HepG2 (cell line): ENCODE results near the gene RBM5. TPM values are rescaled to one million over a fixed set of nuclear protein-coding genes. Genes with fewer than 3 reads are reported as not detected.

Experiments used
- ATAC-seq: fragments of 200-7000 bp; cut with Tn5 transposase; 3 replicates; pipeline ENCODE4 v1.9.1; 2020; ENCODE audit warnings: mild to moderate bottlenecking, moderate library complexity
- BruUV-seq: library from RNA; stranded (reverse); fragments of 400-500 nt; replicated peaks from 2 replicates; lab custom pipeline; 2021; lab: Mats Ljungman, UMichigan
- CTCF ChIA-PET: fragments of 300-600 bp; formaldehyde crosslinking; extraction: SDS; loops from one replicate; lab custom pipeline; 2021; ENCODE audit warnings: low total read pairs, inconsistent platforms, low intra/inter-chr PET ratio; lab: Yijun Ruan, JAX
- POLR2A ChIA-PET: fragments of 350-600 bp; sonication (Branson Sonifier 250); formaldehyde crosslinking; loops from one replicate; lab custom pipeline; 2020; ENCODE audit warnings: antibody characterized with exemption, inconsistent platforms; lab: Yijun Ruan, JAX
- DNase-seq: peaks from one replicate; pipeline ENCODE4 v3.0.0-alpha.2; 2015; ENCODE audit warnings: low spot score
- FAIRE-seq: peaks from 3 replicates; lab custom pipeline; 2011; peaks lifted over from hg19 to GRCh38; lab: Jason Lieb, UNC
- H2AFZ ChIP-seq: one replicate; pipeline ENCODE4 v1.6.1; 2011; ENCODE audit warnings: low read length, inconsistent platforms
- H3K27ac ChIP-seq: fragments of 300-600 bp; 3 replicates; pipeline ENCODE4 v1.8.0; 2011; ENCODE audit warnings: mixed run types, mild to moderate bottlenecking, mixed read lengths, low read length, inconsistent platforms; ENCODE audit not compliant: insufficient read depth; ENCODE audit errors: extremely low read length
- H3K27me3 ChIP-seq, 2 experiments: fragments of 200-600 bp in 1 of 2; 2 replicates in 1 of 2; 3 replicates in 1 of 2; pipeline versions ENCODE4 v1.6.0 to v1.8.0; 2011; ENCODE audit warnings: low read length in 2 of 2, mild to moderate bottlenecking in 2 of 2, moderate library complexity in 2 of 2, inconsistent platforms in 1 of 2; ENCODE audit not compliant: insufficient read depth in 2 of 2, control insufficient read depth in 1 of 2
- H3K36me3 ChIP-seq, 2 experiments: fragments of 200-600 bp in 1 of 2; replicated peaks in 1 of 2; 2 replicates in 1 of 2; 3 replicates in 1 of 2; pipeline versions ENCODE4 v1.5.1 to v1.8.0; 2011; ENCODE audit warnings: low read length in 2 of 2, inconsistent platforms in 1 of 2; ENCODE audit not compliant: insufficient read depth in 2 of 2, control insufficient read depth in 1 of 2
- H3K4me1 ChIP-seq: 2 replicates; pipeline ENCODE4 v1.5.1; 2012; ENCODE audit warnings: low read length, inconsistent platforms; ENCODE audit not compliant: insufficient read depth
- H3K4me2 ChIP-seq: 2 replicates; pipeline ENCODE4 v1.6.0; 2011; ENCODE audit warnings: low read depth, low read length, inconsistent platforms
- H3K4me3 ChIP-seq, 3 experiments: fragments of 200-600 bp in 1 of 3; sonication (generic), shearing (Covaris generic) in 1 of 3; replicated peaks in 1 of 3; 2 replicates each; pipeline ENCODE4 v1.5.1; 2011 to 2016; ENCODE audit warnings: low read length in 3 of 3, inconsistent platforms in 2 of 3, low read depth in 2 of 3, mild to moderate bottlenecking in 2 of 3, control low read depth in 1 of 3, mixed read lengths in 1 of 3; ENCODE audit not compliant: insufficient read depth in 1 of 3
- H3K79me2 ChIP-seq: one replicate; pipeline ENCODE4 v1.6.1; 2011; ENCODE audit warnings: low read length, inconsistent platforms; ENCODE audit not compliant: insufficient read depth
- H3K9ac ChIP-seq: 2 replicates; pipeline ENCODE4 v1.6.0; 2011; ENCODE audit warnings: mild to moderate bottlenecking, low read depth, low read length, inconsistent platforms; ENCODE audit not compliant: insufficient read depth
- H3K9me3 ChIP-seq: 2 replicates; pipeline ENCODE4 v1.5.1; 2012; ENCODE audit warnings: mild to moderate bottlenecking, low read length
- H4K20me1 ChIP-seq: 2 replicates; pipeline ENCODE4 v1.6.0; 2011; ENCODE audit warnings: inconsistent platforms, mild to moderate bottlenecking, low read length, moderate library complexity; ENCODE audit not compliant: insufficient read depth
- FOXP1 ChIP-seq, 2 experiments: fragments of 450-650 bp in 1 of 2; IDR thresholded peaks; 2 replicates each; pipeline ENCODE4 v1.6.1; 2017 to 2018; ENCODE audit warnings: antibody characterized with exemption in 1 of 2
- KDM5B ChIP-seq: sonication (generic); formaldehyde crosslinking; IDR thresholded peaks from 2 replicates; pipeline ENCODE4 v1.4.0; 2020; ENCODE audit warnings: missing genetic modification reagents, mild to moderate bottlenecking, borderline replicate concordance
- NR2F6 ChIP-seq, 2 experiments: IDR thresholded peaks; 2 replicates each; pipeline ENCODE4 v1.6.1; 2016; ENCODE audit warnings: antibody characterized with exemption in 1 of 2, mild to moderate bottlenecking in 1 of 2
- PCBP1 ChIP-seq: fragments of 200-400 bp; formaldehyde crosslinking; IDR thresholded peaks from 2 replicates; pipeline ENCODE4 v1.6.1; 2017; ENCODE audit warnings: mild to moderate bottlenecking, low read depth, low read length, borderline replicate concordance
- RFX3 ChIP-seq: IDR thresholded peaks from 2 replicates; pipeline ENCODE4 v1.6.1; 2016; ENCODE audit warnings: missing biosample characterization, missing genetic modification reagents
- ZFAT ChIP-seq: sonication (generic); formaldehyde crosslinking; conservative IDR thresholded peaks from 2 replicates; pipeline ENCODE4 v1.8.1; 2023; ENCODE audit warnings: missing genetic modification reagents, inconsistent platforms
- ZNF773 ChIP-seq: sonication (generic); formaldehyde crosslinking; IDR thresholded peaks from 2 replicates; pipeline ENCODE4 v1.4.0; 2020; ENCODE audit warnings: missing genetic modification reagents, borderline replicate concordance
- ZNF784 ChIP-seq: sonication (generic); formaldehyde crosslinking; IDR thresholded peaks from 2 replicates; pipeline ENCODE4 v1.5.1; 2020; ENCODE audit warnings: missing genetic modification reagents, mild to moderate bottlenecking, borderline replicate concordance
- ZSCAN12 ChIP-seq: sonication (generic); formaldehyde crosslinking; IDR thresholded peaks from 2 replicates; pipeline ENCODE4 v1.9.0; 2021; ENCODE audit warnings: mild to moderate bottlenecking, missing genetic modification reagents
- WGBS: methylation state at CpG from one replicate; pipeline ENCODE4 v1.1.6; 2017; ENCODE audit warnings: low lambda C conversion rate; 5-methylcytosine and 5-hydroxymethylcytosine counted together
- in situ Hi-C: cut with HindIII; loops from 2 replicates; pipeline ENCODE4 v1.10.0; 2017; ENCODE audit warnings: low pct_unique_long_range_greater_than_20kb; ENCODE audit not compliant: extremely low pct_ligation_motif_present
- intact Hi-C: fragments of 100-400 bp; cut with micrococcal nuclease; formaldehyde crosslinking; loops from one replicate; pipeline ENCODE4 v1.10.0; 2022; ENCODE audit not compliant: unreplicated experiment
- polyA plus RNA-seq, 8 experiments: library from polyadenylated mRNA; depleted of rRNA in 3 of 8; stranded (reverse) in 7 of 8; unstranded in 1 of 8; fragments of >200 nt; fragmentation: Illumina TruSeq in 4 of 8; extraction: Trizol in 4 of 8; gene quantifications; 2 replicates each; pipeline versions ENCODE4 v1.2.1 to v1.2.3, GENCODE V29; 2011 to 2016; ENCODE audit warnings: low read depth in 4 of 8, missing spikeins in 1 of 8, mixed read lengths in 1 of 8; ENCODE audit not compliant: insufficient read depth in 1 of 8
- total RNA-seq, 5 experiments: library from RNA; depleted of rRNA; stranded (reverse); fragments of >200 nt; fragmentation: Illumina TruSeq; extraction: Trizol; gene quantifications; 2 replicates each; pipeline ENCODE4 v1.2.3, GENCODE V29; 2016; ENCODE audit warnings: low read depth in 1 of 5
- TF ChIP-seq, protein P1 (sequence below): sonication (generic); formaldehyde crosslinking; IDR thresholded peaks from 2 replicates; pipeline ENCODE4 v1.5.0; 2020; ENCODE audit warnings: mild to moderate bottlenecking, missing genetic modification reagents, borderline replicate concordance

RBM5 gene
- total and polyA plus RNA-seq, 2 of the 13 experiments (the other 11 are each of a cell fraction or from before 2014, with no cell fraction given): 106 to 204 TPM

DNA sequence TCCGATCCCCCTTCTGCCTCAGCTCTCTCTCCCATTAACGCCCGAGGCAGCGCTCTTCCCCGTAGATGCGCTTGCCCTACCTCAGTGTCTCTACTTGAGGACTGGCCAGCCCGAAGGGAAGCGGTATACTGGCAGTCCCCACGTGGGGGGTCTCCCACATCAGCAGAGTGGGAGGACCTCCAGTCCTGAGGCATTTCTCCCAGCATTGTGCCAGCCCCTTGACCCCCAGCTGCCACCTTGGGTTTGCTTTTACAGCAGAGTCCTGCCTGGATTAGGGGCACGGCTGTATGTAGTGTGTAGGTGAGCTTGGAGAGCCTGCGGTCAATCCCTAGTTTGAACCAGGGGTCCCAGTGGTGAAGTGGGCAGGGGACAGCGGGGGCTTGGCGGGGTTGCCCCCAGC lies 67.2 kb downstream of the RBM5 start (continued):
- TF ChIP-seq FOXP1 (IDR thresholded peaks at IDR 0.05) (no peak), FOXP1 (CRISPR knock-in tag; IDR thresholded peaks at IDR 0.05) (no peak), ZNF773 (CRISPR knock-in tag) (no peak), ZFAT (no peak), ZSCAN12 (CRISPR knock-in tag) (no peak), NR2F6 (IDR thresholded peaks at IDR 0.05) (no peak), NR2F6 (CRISPR knock-in tag; IDR thresholded peaks at IDR 0.05) (no peak), KDM5B (CRISPR knock-in tag) (no peak), ZNF784 (CRISPR knock-in tag) (no peak), RFX3 (CRISPR knock-in tag) (no peak)

DNA sequence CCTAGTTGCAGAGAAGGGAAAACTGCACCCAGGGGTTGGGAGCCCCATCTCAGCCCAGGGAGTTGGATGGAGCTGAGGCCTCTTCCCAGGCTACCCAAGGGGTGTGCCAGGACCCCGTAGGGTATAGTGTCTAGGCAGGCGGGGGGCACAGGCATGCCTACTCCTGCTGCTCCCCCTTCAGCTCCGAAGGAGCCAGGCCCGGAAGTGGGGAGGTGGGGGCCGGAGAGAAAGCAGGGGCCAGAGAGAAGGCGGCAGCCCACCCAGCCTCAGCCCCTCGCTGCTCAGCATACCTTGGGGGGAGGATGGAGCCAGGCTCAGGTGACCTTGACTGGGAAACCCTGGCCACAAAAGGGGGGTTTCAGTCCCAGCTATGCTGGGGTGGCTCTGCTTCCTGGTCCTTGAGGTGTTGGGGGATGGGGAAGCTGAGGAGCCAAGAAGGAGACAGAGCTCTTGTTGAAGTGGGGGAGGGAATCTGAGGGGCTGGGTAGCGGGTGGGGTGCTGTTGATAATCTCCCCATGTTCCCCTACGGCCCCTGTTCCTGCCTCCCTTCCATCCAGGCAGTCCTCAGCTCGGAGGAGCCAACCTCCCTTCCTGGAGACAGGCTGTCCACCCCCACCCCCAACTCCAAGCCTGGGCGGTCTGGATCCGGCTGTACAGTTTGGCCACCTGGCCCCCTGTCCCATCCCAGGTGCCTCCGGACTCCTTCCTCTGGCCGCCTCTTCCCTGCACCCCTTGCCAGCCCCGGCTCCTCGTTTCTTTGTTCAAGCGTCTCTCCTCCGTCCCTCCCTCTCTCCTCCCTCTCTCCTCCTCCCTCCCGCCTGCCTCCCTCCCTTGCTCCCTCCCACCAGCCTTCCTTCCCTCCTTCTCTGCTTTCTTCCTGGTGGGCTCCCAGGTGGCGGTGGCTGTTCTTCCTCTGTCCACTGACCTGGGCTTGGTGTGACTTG lies 68.1 kb downstream of the RBM5 start:
- H2AFZ ChIP-seq: no peak overlapping the region
- H3K27ac ChIP-seq: no peak overlapping the region
- TF ChIP-seq PCBP1: 0 out of 2 replicates have a peak, but pooled peaks have one; percentile 63
- TF ChIP-seq, protein P1, sequence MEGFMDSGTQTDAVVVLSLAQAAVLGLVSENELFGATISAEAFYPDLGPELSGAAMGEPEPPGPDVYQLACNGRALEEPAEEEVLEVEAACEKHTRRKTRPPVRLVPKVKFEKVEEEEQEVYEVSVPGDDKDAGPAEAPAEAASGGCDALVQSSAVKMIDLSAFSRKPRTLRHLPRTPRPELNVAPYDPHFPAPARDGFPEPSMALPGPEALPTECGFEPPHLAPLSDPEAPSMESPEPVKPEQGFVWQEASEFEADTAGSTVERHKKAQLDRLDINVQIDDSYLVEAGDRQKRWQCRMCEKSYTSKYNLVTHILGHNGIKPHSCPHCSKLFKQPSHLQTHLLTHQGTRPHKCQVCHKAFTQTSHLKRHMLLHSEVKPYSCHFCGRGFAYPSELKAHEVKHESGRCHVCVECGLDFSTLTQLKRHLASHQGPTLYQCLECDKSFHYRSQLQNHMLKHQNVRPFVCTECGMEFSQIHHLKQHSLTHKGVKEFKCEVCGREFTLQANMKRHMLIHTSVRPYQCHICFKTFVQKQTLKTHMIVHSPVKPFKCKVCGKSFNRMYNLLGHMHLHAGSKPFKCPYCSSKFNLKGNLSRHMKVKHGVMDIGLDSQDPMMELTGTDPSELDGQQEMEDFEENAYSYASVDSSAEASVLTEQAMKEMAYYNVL (CRISPR knock-in tag): no peak
- H4K20me1 ChIP-seq: no peaks in the 10 kb centered on the region
- intact Hi-C loops (no loop called here), in situ Hi-C loops (no loop called here)
- H3K4me1 ChIP-seq: peaks cover 58% of the 10 kb centered on the region
- DNase-seq: no peak
- H3K9ac ChIP-seq: peak overlapping the region; percentile 71; the same call in 1 of the 2 replicates
- H3K79me2 ChIP-seq: peaks cover 7% of the 10 kb centered on the region
- peak overlapping the region; percentile 67 to 84 (median 81); a peak in 5 of 6 replicates for H3K4me3 ChIP-seq
- no peak for ATAC-seq
- WGBS: 80% methylated on average over 20 of the region's 20 CpGs
- no peaks in the 10 kb centered on the region for H3K9me3 ChIP-seq
- FAIRE-seq: no peak
- peak overlapping the region; percentile 91 for H3K4me2 ChIP-seq
- POLR2A ChIA-PET: interaction anchor here (0.9 to 3.7 kb wide), 7 partner anchors 9 to 46 kb away, joined by 3 to 23 read pairs (median 5); no protein-coding TSS in a partner anchor
- CTCF ChIA-PET: interaction anchor here (3.0 kb wide), 1 partner anchor 32 kb away, joined by 22 read pairs; no protein-coding TSS in a partner anchor
- peaks cover 0 to 15% of the 10 kb centered on the region in 2 experiments; a peak in 2 of 5 replicates for H3K27me3 ChIP-seq
- H3K36me3 ChIP-seq: peaks cover 0 to 13% of the 10 kb centered on the region in 2 experiments; a peak in 1 of 5 replicates
- TSS peak; percentile 59 for BruUV-seq
